ENCODE results near the gene PRRT1B. TPM values are rescaled to one million over a fixed set of nuclear protein-coding genes. Genes with fewer than 3 reads are reported as not detected.

The PRRT1B gene
- total and polyA plus RNA-seq, 9 of the 15 experiments (the other 6 are each of a cell fraction or from before 2014, with no cell fraction given) = not detected

DNA sequence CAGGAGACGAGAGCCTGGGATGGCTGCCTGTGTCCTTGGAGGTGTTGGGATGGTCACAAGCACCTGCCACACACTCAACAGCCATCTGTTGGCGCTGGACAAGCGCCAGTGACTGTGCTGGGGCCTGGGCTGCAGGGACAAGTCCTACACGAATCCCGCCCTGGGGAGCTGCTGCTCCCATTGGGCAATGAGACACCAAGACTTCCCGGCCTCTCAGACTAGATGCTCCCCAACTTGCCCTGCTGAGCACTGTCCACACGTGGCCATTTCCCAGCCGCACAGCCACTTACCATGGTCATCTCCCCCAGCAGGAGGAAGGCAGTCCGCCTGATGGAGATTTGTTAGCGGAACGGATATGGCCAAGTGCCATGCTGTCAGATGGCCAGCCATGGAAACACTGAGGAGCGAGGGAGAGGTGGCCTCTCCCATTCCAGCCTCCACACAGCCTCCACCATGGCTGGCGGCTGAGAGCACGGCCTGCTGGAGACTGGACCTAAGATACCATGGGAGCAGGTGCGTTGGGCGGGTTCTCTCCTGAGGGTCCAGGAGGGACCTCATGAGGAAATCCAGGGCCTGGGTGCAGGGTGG is 43.9 kb downstream of the PRRT1B start:
- no peak for DNase-seq (ENCODE audit: extremely low read depth in 1 of 4, low spot score in 3 of 4)
- in situ Hi-C loops (cut with MboI) = no loop called here

More for the DNA sequence above, 43.9 kb downstream of the PRRT1B start:
- Histone ChIP-seq H3K4me1 (replicated peaks in 1 of 2; ENCODE audit: control insufficient read depth in 2 of 2, insufficient read depth in 2 of 2, low read length in 2 of 2) (peaks cover 0 to 2% of the 10 kb centered on the region in 2 experiments; a peak in 1 of 5 replicates), H3K27ac (ENCODE audit: extremely low read depth, low read depth, low read length) (no peak overlapping the region), H3K4me2 (ENCODE audit: insufficient read depth, low read length) (no peak overlapping the region), H3K36me3 (ENCODE audit: control insufficient read depth, insufficient read depth, low read length) (peaks cover 25% of the 10 kb centered on the region; the same call in 2 of the 3 replicates), H3K9me1 (ENCODE audit: control insufficient read depth, insufficient read depth, low read length) (no peaks in the 10 kb centered on the region), H3K79me2 (ENCODE audit: control insufficient read depth, insufficient read depth, low read length) (no peaks in the 10 kb centered on the region), H3K9me3 (replicated peaks; ENCODE audit: control insufficient read depth, insufficient read depth, low read depth, low read length) (no peaks in the 10 kb centered on the region), H4K20me1 (replicated peaks; ENCODE audit: control insufficient read depth, insufficient read depth, low read length) (no peaks in the 10 kb centered on the region), H2AFZ (ENCODE audit: low read depth, low read length) (no peak overlapping the region), H3K27me3 (ENCODE audit: control insufficient read depth in 2 of 2, insufficient read depth in 2 of 2, low read length in 2 of 2) (no peaks in the 10 kb centered on the region), H3K9ac (ENCODE audit: insufficient read depth in 1 of 2, low read depth in 2 of 2, low read length in 2 of 2) (no peak overlapping the region), H3K4me3 (no peak overlapping the region)
- intact Hi-C loops (cut with micrococcal nuclease) = no loop called here
- ATAC-seq (no peak), FAIRE-seq (no peak)
- whole genome bisulfite sequencing (ENCODE audit: insufficient coverage, low coverage, missing lambda C conversion rate) = 90% methylated on average over 15 of the region's 16 CpGs
- POLR2A ChIA-PET = interaction anchor here (1.1 kb wide), 1 partner anchor 156 kb away, joined by 3 read pairs; no protein-coding TSS in a partner anchor
- TF ChIP-seq, protein P1, sequence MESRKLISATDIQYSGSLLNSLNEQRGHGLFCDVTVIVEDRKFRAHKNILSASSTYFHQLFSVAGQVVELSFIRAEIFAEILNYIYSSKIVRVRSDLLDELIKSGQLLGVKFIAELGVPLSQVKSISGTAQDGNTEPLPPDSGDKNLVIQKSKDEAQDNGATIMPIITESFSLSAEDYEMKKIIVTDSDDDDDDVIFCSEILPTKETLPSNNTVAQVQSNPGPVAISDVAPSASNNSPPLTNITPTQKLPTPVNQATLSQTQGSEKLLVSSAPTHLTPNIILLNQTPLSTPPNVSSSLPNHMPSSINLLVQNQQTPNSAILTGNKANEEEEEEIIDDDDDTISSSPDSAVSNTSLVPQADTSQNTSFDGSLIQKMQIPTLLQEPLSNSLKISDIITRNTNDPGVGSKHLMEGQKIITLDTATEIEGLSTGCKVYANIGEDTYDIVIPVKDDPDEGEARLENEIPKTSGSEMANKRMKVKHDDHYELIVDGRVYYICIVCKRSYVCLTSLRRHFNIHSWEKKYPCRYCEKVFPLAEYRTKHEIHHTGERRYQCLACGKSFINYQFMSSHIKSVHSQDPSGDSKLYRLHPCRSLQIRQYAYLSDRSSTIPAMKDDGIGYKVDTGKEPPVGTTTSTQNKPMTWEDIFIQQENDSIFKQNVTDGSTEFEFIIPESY (CRISPR knock-in tag; IDR thresholded peaks at IDR 0.05) = peak; percentile 49; the same call in 1 of the 2 replicates
- TF ChIP-seq CAMTA2 (CRISPR knock-in tag; conservative IDR thresholded peaks at IDR 0.05) (no peak), HMG20B (CRISPR knock-in tag; IDR thresholded peaks at IDR 0.05) (no peak), DDX20 (tag; IDR thresholded peaks at IDR 0.05; ENCODE audit: low read depth) (no peak)
- TF ChIP-seq, protein P2, sequence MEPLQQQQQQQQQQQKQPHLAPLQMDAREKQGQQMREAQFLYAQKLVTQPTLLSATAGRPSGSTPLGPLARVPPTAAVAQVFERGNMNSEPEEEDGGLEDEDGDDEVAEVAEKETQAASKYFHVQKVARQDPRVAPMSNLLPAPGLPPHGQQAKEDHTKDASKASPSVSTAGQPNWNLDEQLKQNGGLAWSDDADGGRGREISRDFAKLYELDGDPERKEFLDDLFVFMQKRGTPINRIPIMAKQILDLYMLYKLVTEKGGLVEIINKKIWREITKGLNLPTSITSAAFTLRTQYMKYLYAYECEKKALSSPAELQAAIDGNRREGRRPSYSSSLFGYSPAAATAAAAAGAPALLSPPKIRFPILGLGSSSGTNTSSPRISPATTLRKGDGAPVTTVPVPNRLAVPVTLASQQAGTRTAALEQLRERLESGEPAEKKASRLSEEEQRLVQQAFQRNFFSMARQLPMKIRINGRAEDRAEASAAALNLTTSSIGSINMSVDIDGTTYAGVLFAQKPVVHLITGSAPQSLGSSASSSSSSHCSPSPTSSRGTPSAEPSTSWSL (CRISPR knock-in tag; IDR thresholded peaks at IDR 0.05; ENCODE audit: borderline replicate concordance) = no peak
- no TSS peak for BruUV-seq (replicated peaks)
- CTCF ChIA-PET (ENCODE audit: low intra/inter-chr PET ratio) = interaction anchor here (1.1 to 4.0 kb wide), 2 partner anchors 151 to 158 kb away, joined by 3 to 79 read pairs; partner anchors contain the start of gene RAPGEF1
